HepG2 (cell line): ENCODE data around the gene PAK6. TPM values are rescaled to one million over a fixed set of nuclear protein-coding genes. Genes with fewer than 3 reads are reported as not detected.

ENCODE experiments used
- CREB3 ChIP-seq: sonication (generic); formaldehyde crosslinking; IDR thresholded peaks from 2 replicates; pipeline ENCODE4 v1.5.0; 2020; ENCODE audit warnings: missing genetic modification reagents
- HNF4A ChIP-seq: sonication (generic); formaldehyde crosslinking; IDR thresholded peaks from 2 replicates; pipeline ENCODE4 v1.4.0; 2020; ENCODE audit warnings: missing genetic modification reagents
- HNRNPLL ChIP-seq: fragments of 200-400 bp; formaldehyde crosslinking; IDR thresholded peaks from 2 replicates; pipeline ENCODE4 v1.6.1; 2017; ENCODE audit warnings: mild to moderate bottlenecking, low read depth, low read length; ENCODE audit not compliant: poor library complexity, severe bottlenecking
- MAX ChIP-seq: IDR thresholded peaks from 2 replicates; pipeline ENCODE4 v1.6.1; 2012; ENCODE audit warnings: inconsistent platforms
- MAZ ChIP-seq, 2 experiments: sonication (generic) in 1 of 2; formaldehyde crosslinking in 1 of 2; IDR thresholded peaks; 2 replicates each; pipeline versions ENCODE4 v1.5.0 to v1.6.1; 2012 to 2020; ENCODE audit warnings: low read depth in 2 of 2, mild to moderate bottlenecking in 2 of 2, borderline replicate concordance in 1 of 2, improper control_type of control experiment in 1 of 2, low read length in 1 of 2, missing genetic modification reagents in 1 of 2, moderate library complexity in 1 of 2
- NR2C2 ChIP-seq: sonication (generic); formaldehyde crosslinking; IDR thresholded peaks from 2 replicates; pipeline ENCODE4 v1.4.0; 2020; ENCODE audit warnings: missing genetic modification reagents, mild to moderate bottlenecking, moderate library complexity, borderline replicate concordance
- PBX3 ChIP-seq: sonication (generic); formaldehyde crosslinking; IDR thresholded peaks from 2 replicates; pipeline ENCODE4 v1.8.1; 2023; ENCODE audit warnings: missing genetic modification reagents, inconsistent platforms, borderline replicate concordance
- RBM39 ChIP-seq: fragments of 200-400 bp; formaldehyde crosslinking; IDR thresholded peaks from one replicate; pipeline ENCODE4 v1.6.1; 2018; ENCODE audit warnings: antibody characterized with exemption, mild to moderate bottlenecking, low read depth, low read length; ENCODE audit not compliant: poor library complexity, severe bottlenecking
- REPIN1 ChIP-seq: sonication (generic); formaldehyde crosslinking; IDR thresholded peaks from 2 replicates; pipeline ENCODE4 v1.8.0; 2022; ENCODE audit warnings: missing genetic modification reagents, low read depth, mild to moderate bottlenecking, borderline replicate concordance
- RXRA ChIP-seq: sonication (generic); formaldehyde crosslinking; IDR thresholded peaks from 2 replicates; pipeline ENCODE4 v1.5.1; 2020; ENCODE audit warnings: missing genetic modification reagents
- SATB2 ChIP-seq: sonication (generic); formaldehyde crosslinking; IDR thresholded peaks from 2 replicates; pipeline ENCODE4 v1.5.0; 2020; ENCODE audit warnings: missing genetic modification reagents
- TFDP1 ChIP-seq: IDR thresholded peaks from 2 replicates; pipeline ENCODE4 v1.6.1; 2016; ENCODE audit warnings: missing compliant biosample characterization, missing genetic modification reagents, borderline replicate concordance
- TFDP2 ChIP-seq: sonication (generic); formaldehyde crosslinking; IDR thresholded peaks from 2 replicates; pipeline ENCODE4 v1.4.0; 2020; ENCODE audit warnings: missing genetic modification reagents
- ZNF143 ChIP-seq: sonication (generic); formaldehyde crosslinking; IDR thresholded peaks from 2 replicates; pipeline ENCODE4 v1.4.0; 2020; ENCODE audit warnings: missing genetic modification reagents
- ZNF275 ChIP-seq: sonication (generic); formaldehyde crosslinking; IDR thresholded peaks from 2 replicates; pipeline ENCODE4 v1.8.0; 2022; ENCODE audit warnings: missing genetic modification reagents, mild to moderate bottlenecking, inconsistent platforms, borderline replicate concordance
- ZNF354B ChIP-seq: sonication (generic); formaldehyde crosslinking; IDR thresholded peaks from 2 replicates; pipeline ENCODE4 v1.8.0; 2022; ENCODE audit warnings: mild to moderate bottlenecking, missing genetic modification reagents
- ZNF768 ChIP-seq: sonication (generic); formaldehyde crosslinking; IDR thresholded peaks from 2 replicates; pipeline ENCODE4 v1.4.0; 2020; ENCODE audit warnings: missing genetic modification reagents
- ZNF773 ChIP-seq: sonication (generic); formaldehyde crosslinking; IDR thresholded peaks from 2 replicates; pipeline ENCODE4 v1.4.0; 2020; ENCODE audit warnings: missing genetic modification reagents, borderline replicate concordance
- ZNF776 ChIP-seq: sonication (generic); formaldehyde crosslinking; IDR thresholded peaks from 2 replicates; pipeline ENCODE4 v1.4.0; 2020; ENCODE audit warnings: mild to moderate bottlenecking, missing genetic modification reagents
- ZNF790 ChIP-seq: sonication (generic); formaldehyde crosslinking; IDR thresholded peaks from 2 replicates; pipeline ENCODE4 v1.8.0; 2022; ENCODE audit warnings: missing genetic modification reagents, mild to moderate bottlenecking, borderline replicate concordance
- polyA plus RNA-seq, 8 experiments: library from polyadenylated mRNA; depleted of rRNA in 3 of 8; stranded (reverse) in 7 of 8; unstranded in 1 of 8; fragments of >200 nt; fragmentation: Illumina TruSeq in 4 of 8; extraction: Trizol in 4 of 8; gene quantifications; 2 replicates each; pipeline versions ENCODE4 v1.2.1 to v1.2.3, GENCODE V29; 2011 to 2016; ENCODE audit warnings: low read depth in 4 of 8, missing spikeins in 1 of 8, mixed read lengths in 1 of 8; ENCODE audit not compliant: insufficient read depth in 1 of 8
- total RNA-seq, 5 experiments: library from RNA; depleted of rRNA; stranded (reverse); fragments of >200 nt; fragmentation: Illumina TruSeq; extraction: Trizol; gene quantifications; 2 replicates each; pipeline ENCODE4 v1.2.3, GENCODE V29; 2016; ENCODE audit warnings: low read depth in 1 of 5

Gene PAK6
- total and polyA plus RNA-seq, 2 of the 13 experiments (the other 11 are each of a cell fraction or from before 2014, with no cell fraction given): 0.07 TPM; not detected in 1

GRCh38 chr15:40282147-40282868, 43.4 kb downstream of the PAK6 start (continued):
- TF ChIP-seq RBM39 (peak; percentile 55), ZNF275 (CRISPR knock-in tag) (0 out of 2 replicates have a peak, but pooled peaks have one; percentile 34), MAZ (IDR thresholded peaks at IDR 0.05; ENCODE audit: borderline replicate concordance, low read depth, low read length) (no peak), MAZ (CRISPR knock-in tag; IDR thresholded peaks at IDR 0.05; ENCODE audit: low read depth) (peak; percentile 61), REPIN1 (CRISPR knock-in tag) (no peak), ZNF776 (peak; percentile 44; the same call in 1 of the 2 replicates), CREB3 (CRISPR knock-in tag) (peak; percentile 56; the same call in 1 of the 2 replicates), MAX (peak; percentile 57; the same call in 1 of the 2 replicates), SATB2 (0 out of 2 replicates have a peak, but pooled peaks have one; percentile 22), TFDP2 (CRISPR knock-in tag) (peak; percentile 56; the same call in 1 of the 2 replicates), PBX3 (CRISPR knock-in tag) (no peak), HNF4A (CRISPR knock-in tag) (peak; percentile 46; the same call in 1 of the 2 replicates), NR2C2 (CRISPR knock-in tag) (0 out of 2 replicates have a peak, but pooled peaks have one; percentile 12), ZNF768 (CRISPR knock-in tag) (peak; percentile 53; the same call in 1 of the 2 replicates), ZNF773 (CRISPR knock-in tag) (peak; percentile 62; the same call in 1 of the 2 replicates), ZNF790 (CRISPR knock-in tag) (0 out of 2 replicates have a peak, but pooled peaks have one; percentile 29), RXRA (CRISPR knock-in tag) (0 out of 2 replicates have a peak, but pooled peaks have one; percentile 27), ZNF354B (CRISPR knock-in tag) (no peak), ZNF143 (CRISPR knock-in tag) (no peak), HNRNPLL (peak; percentile 52), TFDP1 (peak; percentile 35; the same call in 1 of the 2 replicates)
